Endothelial cell of umbilical vein (primary cell): Measurements from ENCODE around the gene DOCK8. TPM values are rescaled to one million over a fixed set of nuclear protein-coding genes. Genes with fewer than 3 reads are reported as not detected.

Experiments
- BruUV-seq: library from RNA; stranded (reverse); fragments of 400-500 nt; replicated peaks from 2 replicates; lab custom pipeline; 2021; lab: Mats Ljungman, UMichigan
- CTCF ChIA-PET: fragments of 300-600, 350-600 bp; sonication (Branson Sonifier 250); formaldehyde crosslinking; loops from one replicate; lab custom pipeline; 2021; ENCODE audit warnings: antibody characterized with exemption, inconsistent platforms; lab: Charles Lee
- POLR2A ChIA-PET: fragments of 300-600, 350-600 bp; sonication (Branson Sonifier 250); formaldehyde crosslinking; loops from one replicate; lab custom pipeline; 2021; ENCODE audit warnings: antibody characterized with exemption, inconsistent platforms; lab: Charles Lee
- DNase-seq: peaks from one replicate; pipeline ENCODE4 v3.0.0-alpha.2; 2011; ENCODE audit warnings: low read depth, low spot score
- FAIRE-seq: peaks from 2 replicates; lab custom pipeline; 2011; peaks lifted over from hg19 to GRCh38; lab: Jason Lieb, UNC
- H2AFZ ChIP-seq: 2 replicates; pipeline ENCODE4 v1.6.0; 2012; ENCODE audit warnings: low read depth, low read length, control low read depth, inconsistent platforms
- H3K27ac ChIP-seq: 2 replicates; pipeline ENCODE4 v1.5.1; 2011; ENCODE audit warnings: low read depth, mild to moderate bottlenecking, control low read depth, low read length, moderate library complexity; ENCODE audit not compliant: insufficient read depth
- H3K27me3 ChIP-seq, 2 experiments: 2 replicates each; pipeline versions ENCODE4 v1.6.0 to v1.6.1; 2011; ENCODE audit warnings: low read length in 2 of 2, mixed read lengths in 1 of 2; ENCODE audit not compliant: control insufficient read depth in 2 of 2, insufficient read depth in 2 of 2
- H3K36me3 ChIP-seq, 2 experiments: 2 replicates in 1 of 2; 3 replicates in 1 of 2; pipeline ENCODE4 v1.5.1; 2011; ENCODE audit warnings: low read length in 2 of 2, mild to moderate bottlenecking in 1 of 2, moderate library complexity in 1 of 2; ENCODE audit not compliant: control insufficient read depth in 2 of 2, insufficient read depth in 2 of 2; ENCODE audit errors: extremely low read depth in 1 of 2
- H3K4me1 ChIP-seq: 3 replicates; pipeline ENCODE4 v1.5.1; 2011; ENCODE audit warnings: mild to moderate bottlenecking, low read length; ENCODE audit not compliant: control insufficient read depth, insufficient read depth; ENCODE audit errors: extremely low read depth
- H3K4me2 ChIP-seq: 2 replicates; pipeline ENCODE4 v1.6.1; 2011; ENCODE audit warnings: low read length, control low read depth, mixed read lengths; ENCODE audit not compliant: insufficient read depth
- H3K4me3 ChIP-seq, 3 experiments: fragments of 200-600 bp in 1 of 3; sonication (generic), shearing (Covaris generic) in 1 of 3; replicated peaks in 1 of 3; 2 replicates each; pipeline ENCODE4 v1.5.1; 2011 to 2016; ENCODE audit warnings: control low read depth in 3 of 3, low read length in 3 of 3, mild to moderate bottlenecking in 2 of 3, inconsistent platforms in 1 of 3, low read depth in 1 of 3, moderate library complexity in 1 of 3; ENCODE audit not compliant: insufficient read depth in 1 of 3
- H3K79me2 ChIP-seq: 2 replicates; pipeline ENCODE4 v1.6.0; 2012; ENCODE audit warnings: low read length, inconsistent platforms; ENCODE audit not compliant: control insufficient read depth, insufficient read depth
- H3K9ac ChIP-seq: replicated peaks from 2 replicates; pipeline ENCODE3; 2011; ENCODE audit warnings: low read length, control low read depth; ENCODE audit not compliant: insufficient read depth; ENCODE audit errors: extremely low read depth
- H3K9me1 ChIP-seq: replicated peaks from 3 replicates; pipeline ENCODE4 v1.6.0; 2011; ENCODE audit warnings: mild to moderate bottlenecking, low read length; ENCODE audit not compliant: control insufficient read depth, insufficient read depth; ENCODE audit errors: extremely low read depth
- H3K9me3 ChIP-seq: replicated peaks from 2 replicates; pipeline ENCODE4 v1.5.1; 2012; ENCODE audit warnings: low read length, inconsistent platforms; ENCODE audit not compliant: control insufficient read depth, insufficient read depth
- H4K20me1 ChIP-seq: replicated peaks from 2 replicates; pipeline ENCODE3; 2011; ENCODE audit warnings: mild to moderate bottlenecking, low read length; ENCODE audit not compliant: control insufficient read depth, insufficient read depth; ENCODE audit errors: extremely low read depth
- CTCF ChIP-seq, 2 donors: IDR thresholded peaks; 1 replicate in 1 of 2; 2 replicates in 1 of 2; pipeline ENCODE4 v1.5.1; 2011; ENCODE audit warnings: low read length in 2 of 2, mild to moderate bottlenecking in 2 of 2, moderate library complexity in 2 of 2, control low read depth in 1 of 2, inconsistent platforms in 1 of 2, low read depth in 1 of 2; ENCODE audit not compliant: insufficient read depth in 1 of 2; ENCODE audit errors: extremely low read depth in 1 of 2
- EZH2 ChIP-seq: IDR thresholded peaks from 2 replicates; pipeline ENCODE4 v1.6.1; 2012; ENCODE audit warnings: borderline replicate concordance, low read depth, mild to moderate bottlenecking, moderate library complexity, low read length, inconsistent platforms; ENCODE audit not compliant: severe bottlenecking
- FOS ChIP-seq: IDR thresholded peaks from 2 replicates; pipeline ENCODE4 v1.6.1; 2011; ENCODE audit warnings: mild to moderate bottlenecking, low read length, moderate library complexity, borderline replicate concordance; ENCODE audit not compliant: insufficient read depth
- GATA2 ChIP-seq: IDR thresholded peaks from 2 replicates; pipeline ENCODE4 v1.7.0; 2011; ENCODE audit warnings: low read depth, mild to moderate bottlenecking, moderate library complexity, mixed read lengths, low read length; ENCODE audit not compliant: insufficient read length, insufficient read depth
- JUN ChIP-seq: IDR thresholded peaks from 2 replicates; pipeline ENCODE4 v1.6.1; 2011; ENCODE audit warnings: borderline replicate concordance, low read depth; ENCODE audit not compliant: insufficient read length, insufficient read depth
- MYC ChIP-seq: IDR thresholded peaks from one replicate; pipeline ENCODE4 v1.6.1; 2011; ENCODE audit warnings: mild to moderate bottlenecking, low read depth, low read length
- POLR2A ChIP-seq: IDR thresholded peaks from 2 replicates; pipeline ENCODE4 v1.6.1; 2012; ENCODE audit warnings: low read depth, mild to moderate bottlenecking, control low read depth, low read length
- POLR2AphosphoS5 ChIP-seq: IDR thresholded peaks from 2 replicates; pipeline ENCODE4 v1.6.1; 2012; ENCODE audit warnings: low read depth, mild to moderate bottlenecking, control low read depth, low read length, moderate library complexity; ENCODE audit not compliant: insufficient read depth
- dilution Hi-C: fragments of 300-500 bp; cut with MboI; formaldehyde crosslinking; loops from one replicate; pipeline ENCODE4 v1.15.0; 2019; ENCODE audit warnings: low sequenced_read_pairs; ENCODE audit not compliant: extremely low pct_ligation_motif_present
- intact Hi-C: fragments of 100-400 bp; cut with micrococcal nuclease; formaldehyde crosslinking; loops from one replicate; pipeline ENCODE4 v1.10.0; 2022
- polyA plus RNA-seq, 4 experiments: library from polyadenylated mRNA; depleted of rRNA in 3 of 4; stranded (reverse) in 3 of 4; unstranded in 1 of 4; fragments of >200 nt; gene quantifications; 2 replicates each; pipeline versions ENCODE4 v1.2.1 to v1.2.3, GENCODE V29; 2011 to 2012; ENCODE audit warnings: missing spikeins in 1 of 4
- total RNA-seq: library from RNA; stranded (reverse); gene quantifications from 2 replicates; pipeline ENCODE4 v1.2.3, GENCODE V29; 2021
- TF ChIP-seq, protein P1 (sequence below): IDR thresholded peaks from 2 replicates; pipeline ENCODE4 v1.6.1; 2011; ENCODE audit not compliant: insufficient read depth, insufficient read length

DOCK8 gene
- total and polyA plus RNA-seq, 2 donors (not counting 3 experiments of a cell fraction or from before 2014, with no cell fraction given) = 0.54 to 1.3 TPM

- H3K4me1 ChIP-seq = no peaks in the 10 kb centered on the region
- no peaks in the 10 kb centered on the region for H3K27me3 ChIP-seq
- DNase-seq (no peak), FAIRE-seq (no peak)
- no peaks in the 10 kb centered on the region for H3K9me1 ChIP-seq
- no peaks in the 10 kb centered on the region for H3K79me2 ChIP-seq
- H2AFZ ChIP-seq = no peak overlapping the region
- ChIA-PET CTCF (no interaction called here), POLR2A (no interaction called here)
- intact Hi-C loops = no loop called here
- H3K4me2 ChIP-seq = no peak overlapping the region
- H4K20me1 ChIP-seq = no peaks in the 10 kb centered on the region
- dilution Hi-C loops = no loop called here
- no peak overlapping the region for H3K9ac ChIP-seq
- H3K27ac ChIP-seq = no peak overlapping the region
- no peak overlapping the region for H3K4me3 ChIP-seq
- H3K9me3 ChIP-seq = no peaks in the 10 kb centered on the region
- no TSS peak for BruUV-seq
- H3K36me3 ChIP-seq = no peaks in the 10 kb centered on the region
- TF ChIP-seq, protein P1, sequence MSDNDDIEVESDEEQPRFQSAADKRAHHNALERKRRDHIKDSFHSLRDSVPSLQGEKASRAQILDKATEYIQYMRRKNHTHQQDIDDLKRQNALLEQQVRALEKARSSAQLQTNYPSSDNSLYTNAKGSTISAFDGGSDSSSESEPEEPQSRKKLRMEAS = no peak
- TF ChIP-seq FOS (no peak), EZH2 (no peak), CTCF (IDR thresholded peaks at IDR 0.05; ENCODE audit: extremely low read depth in 1 of 2, insufficient read depth in 1 of 2, low read depth in 1 of 2, low read length in 2 of 2) (no peak), JUN (no peak), GATA2 (no peak), POLR2A (no peak), POLR2AphosphoS5 (no peak), MYC (no peak)
These were observed 39.9 kb downstream of the DOCK8 start for GRCh38 chr9:254516-254915.
